ENCODE data around the gene VGLL4.
"Not testable (repeated sequence)": the region's sequence is repeated elsewhere in the genome, so short reads cannot be mapped to it uniquely, and the experiment has no call there.

GRCh38 chr3:11526121-11526520, 117.6 kb downstream of the VGLL4 start:
- TF ChIP-seq EZH2phosphoT487 (IDR thresholded peaks at IDR 0.05; ENCODE audit: insufficient read depth, low read depth); EZH2 (IDR thresholded peaks at IDR 0.05; ENCODE audit: insufficient read depth, poor library complexity, severe bottlenecking): not testable (repeated sequence)

All from GM23248 (cell line).